Forelimb muscle (tissue), 1 donor: ENCODE data around the gene FBXW8. TPM values are rescaled to one million over a fixed set of nuclear protein-coding genes. Genes with fewer than 3 reads are reported as not detected.
"Not testable (repeated sequence)": the region's sequence is repeated elsewhere in the genome, so short reads cannot be mapped to it uniquely, and the experiment has no call there.

ENCODE experiments used
- DNase-seq: peaks from one replicate; pipeline ENCODE4 v3.0.0-alpha.2; 2013; ENCODE audit warnings: low read depth
- polyA plus RNA-seq: library from polyadenylated mRNA; unstranded; fragments of 120-200 nt; gene quantifications from one replicate; pipeline ENCODE4 v1.2.1, GENCODE V29; 2013; ENCODE audit not compliant: insufficient read length

The FBXW8 gene
- polyA plus RNA-seq, 1 donor, result 13.3 TPM

- DNase-seq, result no peak
Observed at GRCh38 chr12:117054279-117054678, 143.5 kb downstream of the FBXW8 start.

GRCh38 chr12:117057626-117058025, 146.9 kb downstream of the FBXW8 start:
- not testable (repeated sequence) for DNase-seq

- DNase-seq, result no peak
Observed at GRCh38 chr12:117058442-117059072, 147.8 kb downstream of the FBXW8 start.

- DNase-seq, result no peak
Observed at GRCh38 chr12:117059156-117059555, 148.4 kb downstream of the FBXW8 start.

- DNase-seq, result no peak
Observed at GRCh38 chr12:117060246-117060928, 149.6 kb downstream of the FBXW8 start.

GRCh38 chr12:117060929-117061305, 150.2 kb downstream of the FBXW8 start:
- no peak for DNase-seq

- no peak for DNase-seq
Observed at GRCh38 chr12:117061555-117062079, 150.9 kb downstream of the FBXW8 start.

- no peak for DNase-seq
Observed at GRCh38 chr12:117063162-117063911, 152.6 kb downstream of the FBXW8 start.

- DNase-seq, result no peak
Observed at GRCh38 chr12:117064049-117064448, 153.3 kb downstream of the FBXW8 start.

GRCh38 chr12:117064596-117064995, 153.8 kb downstream of the FBXW8 start:
- DNase-seq, result no peak

- DNase-seq, result no peak
Observed at GRCh38 chr12:117067016-117067415, 156.3 kb downstream of the FBXW8 start.

GRCh38 chr12:117067638-117068037, 156.9 kb downstream of the FBXW8 start:
- no peak for DNase-seq

- DNase-seq, result no peak
Observed at GRCh38 chr12:117068492-117068891, 157.7 kb downstream of the FBXW8 start.

- DNase-seq, result no peak
Observed at GRCh38 chr12:117069101-117069797, 158.5 kb downstream of the FBXW8 start.

- DNase-seq, result no peak
Observed at GRCh38 chr12:117069926-117070900, 159.5 kb downstream of the FBXW8 start.

GRCh38 chr12:117071009-117071408, 160.3 kb downstream of the FBXW8 start:
- DNase-seq, result no peak

GRCh38 chr12:117072106-117072505, 161.4 kb downstream of the FBXW8 start:
- no peak for DNase-seq

GRCh38 chr12:117072736-117073490, 162.2 kb downstream of the FBXW8 start:
- DNase-seq, result no peak

- no peak for DNase-seq
Observed at GRCh38 chr12:117073611-117074010, 162.9 kb downstream of the FBXW8 start.
